Retinal pigment epithelial cell (primary cell): Measurements from ENCODE around the gene KRT35.

Experiments
- DNase-seq: peaks from one replicate; pipeline ENCODE4 v3.0.0-alpha.2; 2010; ENCODE audit warnings: low read depth
- H3K4me3 ChIP-seq: 2 replicates; pipeline ENCODE4 v1.5.1; 2011; ENCODE audit warnings: mild to moderate bottlenecking, low read length, control low read depth, moderate library complexity
- TF ChIP-seq, protein P1 (sequence below): conservative IDR thresholded peaks from 2 replicates; pipeline ENCODE4 v1.5.1; 2011; ENCODE audit warnings: low read depth, low read length, control low read depth, inconsistent platforms

The KRT35 gene

DNA sequence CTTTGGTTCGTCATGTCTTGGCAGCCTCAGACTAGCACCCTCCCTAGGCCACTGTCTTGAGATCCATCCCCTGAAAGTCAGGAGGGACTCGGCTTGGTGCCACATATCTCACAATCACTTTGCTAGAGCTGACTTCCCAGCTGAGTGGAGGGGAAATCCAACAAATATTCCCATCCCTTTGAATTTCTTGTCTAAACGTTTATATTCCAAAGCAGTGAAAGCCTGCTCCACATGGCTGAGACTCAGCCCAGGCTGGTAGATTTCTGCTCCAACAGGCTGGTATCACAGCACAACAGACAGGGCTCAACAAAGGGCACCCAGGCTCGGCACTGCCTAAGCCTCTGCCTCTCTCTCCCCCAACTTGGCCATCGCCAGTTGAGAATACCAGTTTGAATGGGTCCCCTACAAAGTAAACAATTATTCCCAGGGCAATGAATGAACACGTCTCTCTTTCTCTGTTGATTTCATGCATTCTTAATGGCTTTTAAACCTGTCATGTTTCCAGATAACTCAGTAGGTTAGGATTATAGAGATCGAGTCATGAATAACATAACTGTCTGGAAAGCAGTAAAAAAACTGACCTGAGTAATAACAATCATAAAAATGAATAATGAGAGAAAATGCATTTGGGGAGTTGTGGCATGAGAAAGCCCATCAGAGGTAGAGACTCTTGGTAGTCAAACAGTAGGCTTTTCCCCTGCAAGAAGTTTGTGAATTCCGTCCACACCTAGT is 23.5 kb upstream of the KRT35 start:
- no peak for DNase-seq
- TF ChIP-seq, protein P1, sequence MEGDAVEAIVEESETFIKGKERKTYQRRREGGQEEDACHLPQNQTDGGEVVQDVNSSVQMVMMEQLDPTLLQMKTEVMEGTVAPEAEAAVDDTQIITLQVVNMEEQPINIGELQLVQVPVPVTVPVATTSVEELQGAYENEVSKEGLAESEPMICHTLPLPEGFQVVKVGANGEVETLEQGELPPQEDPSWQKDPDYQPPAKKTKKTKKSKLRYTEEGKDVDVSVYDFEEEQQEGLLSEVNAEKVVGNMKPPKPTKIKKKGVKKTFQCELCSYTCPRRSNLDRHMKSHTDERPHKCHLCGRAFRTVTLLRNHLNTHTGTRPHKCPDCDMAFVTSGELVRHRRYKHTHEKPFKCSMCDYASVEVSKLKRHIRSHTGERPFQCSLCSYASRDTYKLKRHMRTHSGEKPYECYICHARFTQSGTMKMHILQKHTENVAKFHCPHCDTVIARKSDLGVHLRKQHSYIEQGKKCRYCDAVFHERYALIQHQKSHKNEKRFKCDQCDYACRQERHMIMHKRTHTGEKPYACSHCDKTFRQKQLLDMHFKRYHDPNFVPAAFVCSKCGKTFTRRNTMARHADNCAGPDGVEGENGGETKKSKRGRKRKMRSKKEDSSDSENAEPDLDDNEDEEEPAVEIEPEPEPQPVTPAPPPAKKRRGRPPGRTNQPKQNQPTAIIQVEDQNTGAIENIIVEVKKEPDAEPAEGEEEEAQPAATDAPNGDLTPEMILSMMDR: no peak

DNA sequence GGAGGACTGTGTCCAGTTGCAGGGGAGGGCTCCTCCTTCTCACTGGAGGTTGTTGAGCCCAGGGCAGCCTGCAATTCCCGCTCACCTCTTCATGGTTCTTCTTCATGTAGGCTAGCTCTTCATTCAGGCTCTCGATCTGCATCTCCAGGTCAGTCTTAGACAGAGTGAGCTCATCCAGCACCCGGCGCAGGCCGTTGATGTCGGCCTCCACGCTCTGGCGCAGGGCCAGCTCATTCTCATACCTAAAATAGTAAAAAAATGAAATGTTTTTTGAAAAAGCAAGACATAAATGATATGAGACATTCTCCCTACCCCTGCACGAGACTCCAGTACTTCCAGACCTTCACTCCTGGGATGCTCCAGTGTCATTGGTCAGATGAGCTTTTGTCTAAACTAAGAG is 22.3 kb upstream of the KRT35 start:
- H3K4me3 ChIP-seq: no peak overlapping the region
- DNase-seq: no peak
- TF ChIP-seq, protein P1: no peak

More for the DNA sequence above, 23.5 kb upstream of the KRT35 start:
- no peak overlapping the region for H3K4me3 ChIP-seq

DNA sequence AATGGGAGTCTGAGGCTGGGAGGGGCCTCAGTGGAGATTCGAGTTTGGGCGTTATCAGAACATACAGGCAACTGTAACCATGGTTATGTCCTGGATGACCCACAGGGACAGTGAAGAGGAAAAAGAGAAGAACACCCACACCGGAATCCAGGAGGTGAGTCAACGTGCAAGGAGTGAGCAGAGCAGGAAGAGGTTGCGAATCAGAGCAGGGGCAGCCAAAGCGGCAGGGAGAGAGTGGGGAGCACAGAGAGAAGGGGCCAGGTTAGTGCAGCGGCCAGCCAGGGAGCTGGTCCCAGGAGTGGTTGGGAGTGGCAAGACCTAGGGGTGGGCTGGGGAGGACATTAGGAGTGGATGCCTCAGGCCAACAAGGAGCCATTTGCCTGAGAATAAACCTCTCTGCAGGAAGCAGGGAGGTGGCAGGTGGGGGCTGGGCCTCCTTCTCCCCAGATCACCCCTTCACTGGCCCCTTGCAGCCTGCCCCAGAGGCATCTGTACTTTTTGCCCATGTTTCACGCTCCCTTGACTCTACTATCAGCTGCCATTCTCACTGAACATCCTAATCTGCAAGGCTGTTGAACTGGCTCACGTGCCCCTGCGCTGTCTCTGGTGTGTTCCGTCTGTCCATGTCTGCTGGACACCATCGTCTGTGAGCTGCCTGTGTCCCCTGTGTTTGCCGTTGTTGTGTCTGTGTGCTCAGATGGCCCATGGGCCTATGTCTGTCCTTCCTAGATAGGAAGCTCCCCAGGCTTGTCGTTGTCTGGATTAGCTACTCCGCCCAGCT is 19.4 kb upstream of the KRT35 start:
- H3K4me3 ChIP-seq: no peak overlapping the region
- DNase-seq: no peak
- TF ChIP-seq, protein P1: no peak

DNA sequence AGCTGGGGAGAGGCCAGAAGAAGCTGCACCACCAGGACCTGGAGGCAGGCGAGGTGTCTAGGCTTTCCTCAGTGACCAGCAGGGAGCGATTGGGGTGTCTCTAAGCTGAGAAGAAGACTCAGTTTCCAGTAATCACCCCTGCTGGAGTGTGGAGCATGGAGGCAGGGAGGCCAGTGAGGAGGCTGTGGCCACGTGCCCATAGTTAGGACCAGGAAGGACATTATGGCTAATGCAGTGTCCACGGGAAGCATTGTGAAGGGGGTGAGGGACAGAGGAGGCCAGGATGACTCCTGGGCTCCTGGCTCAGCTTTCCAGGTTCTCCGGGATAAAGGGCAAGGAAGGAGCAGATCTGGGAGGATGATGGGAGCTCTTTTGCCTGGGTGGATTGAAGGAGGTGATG is 18.8 kb upstream of the KRT35 start:
- H3K4me3 ChIP-seq: no peak overlapping the region
- TF ChIP-seq, protein P1: no peak
- DNase-seq: no peak

DNA sequence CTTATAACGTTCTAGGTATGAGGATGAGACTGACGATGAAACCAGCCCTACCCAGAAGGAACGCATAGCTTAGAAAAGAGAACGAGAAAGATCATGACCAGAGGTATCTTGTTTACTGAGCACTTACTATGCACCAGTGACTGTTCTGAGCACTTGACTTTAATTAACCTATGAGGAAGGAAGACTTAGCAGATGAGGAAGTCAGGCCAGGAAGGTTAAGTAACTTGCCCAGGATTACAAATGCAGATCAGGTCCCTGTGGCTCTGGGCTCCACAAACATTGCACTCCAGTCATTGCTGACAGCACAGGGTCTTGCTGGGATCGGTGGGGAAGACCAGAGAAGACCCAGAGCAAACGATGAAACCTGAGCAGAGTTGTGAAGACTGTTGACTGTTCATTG is 17.3 kb upstream of the KRT35 start:
- DNase-seq: no peak
- TF ChIP-seq, protein P1: no peak
- H3K4me3 ChIP-seq: no peak overlapping the region

DNA sequence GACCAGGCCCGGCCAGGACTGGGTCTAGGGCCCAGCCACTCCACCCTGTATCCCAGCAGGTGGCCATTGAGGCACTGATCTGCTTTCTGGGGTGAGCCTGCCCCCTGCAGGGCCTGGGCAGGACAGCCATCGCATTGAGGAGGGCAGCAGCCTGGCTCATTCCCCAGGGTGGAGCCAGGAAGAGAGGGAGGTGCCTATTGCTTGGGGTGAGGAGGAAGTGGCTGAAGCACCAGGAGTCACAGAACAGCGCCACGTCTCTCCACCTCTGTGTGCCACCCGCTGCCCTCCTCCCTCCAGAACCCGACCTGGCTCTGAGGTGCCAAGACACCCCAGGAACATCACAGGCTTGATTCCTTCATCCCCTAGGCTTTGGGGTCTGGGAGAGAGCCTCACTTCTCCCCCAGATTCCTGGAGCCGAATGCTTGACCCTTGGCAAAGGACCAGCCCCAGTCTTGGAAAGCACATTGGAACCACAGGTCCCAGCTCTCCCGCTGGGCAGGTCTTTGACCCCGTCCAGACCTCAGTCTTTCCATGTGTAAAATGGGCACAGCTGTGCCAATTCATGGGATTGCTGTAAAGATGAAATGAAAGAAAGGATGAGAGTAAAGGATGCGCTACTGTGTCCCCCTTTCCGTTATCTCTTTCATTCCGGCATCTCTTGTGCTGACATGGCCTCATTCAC is 16.0 kb upstream of the KRT35 start:
- no peak overlapping the region for H3K4me3 ChIP-seq
- DNase-seq: peak; percentile 51
- TF ChIP-seq, protein P1: peak; percentile 88

DNA sequence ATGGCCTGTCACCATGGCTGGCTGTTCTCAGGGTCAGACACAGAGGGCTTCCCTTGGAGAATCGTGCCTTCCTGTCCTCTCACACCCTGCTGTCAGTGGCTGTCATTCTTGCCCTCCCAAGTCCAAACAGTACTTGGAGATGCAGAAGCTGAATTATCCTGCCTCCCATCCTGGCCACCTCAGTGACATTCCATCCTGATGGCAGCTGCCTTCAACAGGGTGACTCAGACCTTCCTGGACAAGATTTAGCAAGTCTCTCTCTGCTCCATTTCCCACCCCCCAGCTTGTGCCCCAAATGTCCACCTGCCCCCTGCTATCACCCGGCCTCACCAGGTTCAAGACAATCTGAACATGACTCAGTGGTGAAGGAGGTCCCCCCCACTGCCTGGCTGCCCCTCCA is 13.6 kb upstream of the KRT35 start:
- TF ChIP-seq, protein P1: no peak
- no peak overlapping the region for H3K4me3 ChIP-seq
- DNase-seq: no peak
